Keratinocyte (primary cell): ENCODE results near the gene ADAM19.

ENCODE experiments used
- CTCF ChIP-seq, 3 experiments: IDR thresholded peaks in 1 of 3; conservative IDR thresholded peaks in 1 of 3; optimal IDR thresholded peaks in 1 of 3; 2 replicates in 2 of 3; 3 replicates in 1 of 3; pipeline versions ENCODE3 to v1.5.1; 2011; ENCODE audit warnings: low read length in 3 of 3, mild to moderate bottlenecking in 3 of 3, moderate library complexity in 2 of 3, control low read depth in 1 of 3, inconsistent platforms in 1 of 3; ENCODE audit not compliant: insufficient read depth in 2 of 3; ENCODE audit errors: extremely low read depth in 1 of 3
- EZH2 ChIP-seq: IDR thresholded peaks from one replicate; pipeline ENCODE4 v1.6.1; 2012; ENCODE audit warnings: inconsistent platforms, mild to moderate bottlenecking, low read length, moderate library complexity

DNA sequence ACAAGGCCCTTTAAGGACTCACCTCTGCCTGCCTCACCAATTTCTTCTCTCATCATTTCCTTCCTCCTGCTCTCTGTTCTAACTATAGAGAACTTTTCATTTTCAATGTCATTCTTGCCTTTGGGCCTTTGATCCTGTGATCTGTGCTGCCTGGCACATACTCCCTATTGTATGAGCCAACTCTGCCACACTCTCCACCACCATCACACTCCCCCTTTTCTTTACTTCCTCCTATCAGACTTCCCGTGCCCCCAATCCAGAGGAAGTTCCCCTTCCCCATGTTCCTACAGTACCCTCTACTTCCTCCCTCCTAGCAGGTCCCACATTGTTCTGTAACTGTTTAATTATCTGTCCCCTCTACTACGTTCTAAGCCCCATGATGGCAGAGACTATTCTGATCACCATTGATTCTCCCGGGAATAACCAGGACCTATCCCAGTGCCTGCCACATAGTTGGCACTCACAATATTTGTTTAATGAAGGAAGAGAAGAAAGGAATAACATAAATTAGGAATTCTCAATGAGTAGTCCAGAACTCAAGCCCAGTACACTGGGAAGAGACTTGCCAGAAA is 27.5 kb downstream of the ADAM19 start:
- TF ChIP-seq CTCF (optimal IDR thresholded peaks at IDR 0.05 in 1 of 3, IDR thresholded peaks at IDR 0.05 in 1 of 3, conservative IDR thresholded peaks at IDR 0.05 in 1 of 3; ENCODE audit: extremely low read depth in 1 of 3, insufficient read depth in 2 of 3, low read length in 3 of 3) = no peak
- TF ChIP-seq EZH2 = no peak
